Mesothelial cell of epicardium (in vitro differentiated cells): ENCODE measurements around the gene AIF1. TPM values are rescaled to one million over a fixed set of nuclear protein-coding genes. Genes with fewer than 3 reads are reported as not detected.

Experiments
- DNase-seq, 2 experiments: peaks; one replicate each; pipeline ENCODE4 v3.0.0; 2021; ENCODE audit warnings: low spot score in 2 of 2; ENCODE audit not compliant: unreplicated experiment in 2 of 2
- H3K27ac Mint-ChIP-seq: 2 replicates; pipeline ENCODE4 v1.8.0; 2021; ENCODE audit warnings: mixed read lengths
- H3K27me3 Mint-ChIP-seq: 2 replicates; pipeline ENCODE4 v1.8.0; 2021; ENCODE audit warnings: low read depth, mixed read lengths
- H3K36me3 Mint-ChIP-seq: 2 replicates; pipeline ENCODE4 v1.8.0; 2021; ENCODE audit warnings: mixed read lengths
- H3K4me1 Mint-ChIP-seq: 2 replicates; pipeline ENCODE4 v1.8.0; 2021; ENCODE audit warnings: mixed read lengths
- H3K4me3 Mint-ChIP-seq: 2 replicates; pipeline ENCODE4 v1.8.0; 2021; ENCODE audit warnings: mild to moderate bottlenecking, moderate library complexity, mixed read lengths
- H3K9me3 Mint-ChIP-seq: 2 replicates; pipeline ENCODE4 v1.8.0; 2021; ENCODE audit warnings: mixed read lengths
- total RNA-seq: library from RNA; stranded (reverse); gene quantifications from 3 replicates; pipeline ENCODE4 v1.2.1, GENCODE V29; 2021
- TF ChIP-seq, protein P1 (sequence below): fragments of 200-600 bp; sonication (generic); IDR thresholded peaks from one replicate; pipeline ENCODE4 v1.5.0; 2021; ENCODE audit warnings: antibody characterized with exemption; ENCODE audit not compliant: unreplicated experiment

The AIF1 gene
- total RNA-seq, 1 donor from 2014 or later: 6.0 TPM

DNA sequence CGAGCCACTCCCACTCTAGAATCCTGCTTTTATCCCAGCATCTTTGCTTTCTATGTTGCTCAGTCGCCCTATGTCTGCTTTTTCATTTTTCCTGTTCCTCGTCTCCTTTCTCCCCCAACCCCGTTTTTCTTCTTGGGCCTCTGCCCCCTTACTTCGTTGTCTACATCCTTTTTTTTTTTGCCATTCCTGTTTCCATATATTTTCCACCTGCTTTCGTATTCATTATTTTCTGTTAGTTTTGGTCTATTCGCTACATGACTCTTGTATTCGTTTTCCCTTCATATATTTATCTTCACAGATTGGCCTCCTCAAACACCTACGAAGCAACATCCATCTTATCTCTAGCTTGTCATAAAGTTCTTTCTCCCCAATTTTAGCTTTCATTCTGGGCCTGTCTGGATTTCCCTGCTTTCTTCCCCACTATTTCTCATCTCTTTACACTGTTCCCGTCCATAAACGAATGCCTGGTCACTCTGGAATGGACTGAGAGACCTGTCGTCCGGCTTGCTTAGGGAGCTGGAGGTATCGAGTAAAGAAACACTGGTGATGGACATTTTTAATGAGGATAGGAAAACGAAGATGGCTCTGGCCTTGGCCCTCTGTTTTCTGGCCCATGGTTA is 6.4 kb downstream of the AIF1 start:
- peak overlapping the region; percentile 81 for H3K4me3 Mint-ChIP-seq
- peaks cover 22% of the 10 kb centered on the region for H3K36me3 Mint-ChIP-seq
- no peaks in the 10 kb centered on the region for H3K27me3 Mint-ChIP-seq
- TF ChIP-seq, protein P1, sequence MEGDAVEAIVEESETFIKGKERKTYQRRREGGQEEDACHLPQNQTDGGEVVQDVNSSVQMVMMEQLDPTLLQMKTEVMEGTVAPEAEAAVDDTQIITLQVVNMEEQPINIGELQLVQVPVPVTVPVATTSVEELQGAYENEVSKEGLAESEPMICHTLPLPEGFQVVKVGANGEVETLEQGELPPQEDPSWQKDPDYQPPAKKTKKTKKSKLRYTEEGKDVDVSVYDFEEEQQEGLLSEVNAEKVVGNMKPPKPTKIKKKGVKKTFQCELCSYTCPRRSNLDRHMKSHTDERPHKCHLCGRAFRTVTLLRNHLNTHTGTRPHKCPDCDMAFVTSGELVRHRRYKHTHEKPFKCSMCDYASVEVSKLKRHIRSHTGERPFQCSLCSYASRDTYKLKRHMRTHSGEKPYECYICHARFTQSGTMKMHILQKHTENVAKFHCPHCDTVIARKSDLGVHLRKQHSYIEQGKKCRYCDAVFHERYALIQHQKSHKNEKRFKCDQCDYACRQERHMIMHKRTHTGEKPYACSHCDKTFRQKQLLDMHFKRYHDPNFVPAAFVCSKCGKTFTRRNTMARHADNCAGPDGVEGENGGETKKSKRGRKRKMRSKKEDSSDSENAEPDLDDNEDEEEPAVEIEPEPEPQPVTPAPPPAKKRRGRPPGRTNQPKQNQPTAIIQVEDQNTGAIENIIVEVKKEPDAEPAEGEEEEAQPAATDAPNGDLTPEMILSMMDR: no peak
- H3K4me1 Mint-ChIP-seq: peaks cover 24% of the 10 kb centered on the region
- no peak for DNase-seq
- H3K27ac Mint-ChIP-seq: peak overlapping the region; percentile 95
- no peaks in the 10 kb centered on the region for H3K9me3 Mint-ChIP-seq

DNA sequence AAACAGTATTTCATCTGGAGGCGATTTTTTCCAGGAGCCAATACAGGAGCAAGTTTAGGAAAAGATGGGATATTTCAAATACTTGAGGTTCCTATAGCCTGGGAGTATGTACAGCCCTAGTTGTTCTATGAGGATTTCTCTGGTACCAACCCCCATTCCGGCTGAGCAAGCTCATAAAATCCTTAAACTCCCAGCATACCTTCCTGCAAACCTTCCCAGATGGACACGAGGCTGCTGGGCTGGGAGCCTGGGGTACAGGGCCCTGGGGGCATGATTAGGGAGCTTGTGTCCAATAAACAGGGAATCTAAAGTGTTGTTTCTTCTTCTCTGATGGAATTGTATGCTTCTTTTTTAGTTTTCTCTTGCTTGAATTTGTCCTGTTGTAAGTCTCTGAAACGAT is 7.0 kb downstream of the AIF1 start:
- no peak for DNase-seq
- TF ChIP-seq, protein P1: no peak
- H3K27ac Mint-ChIP-seq: peak overlapping the region; percentile 95
- peaks cover 25% of the 10 kb centered on the region for H3K36me3 Mint-ChIP-seq
- H3K4me3 Mint-ChIP-seq: peak overlapping the region; percentile 81
- no peaks in the 10 kb centered on the region for H3K27me3 Mint-ChIP-seq
- H3K4me1 Mint-ChIP-seq: peaks cover 24% of the 10 kb centered on the region
- H3K9me3 Mint-ChIP-seq: no peaks in the 10 kb centered on the region

DNA sequence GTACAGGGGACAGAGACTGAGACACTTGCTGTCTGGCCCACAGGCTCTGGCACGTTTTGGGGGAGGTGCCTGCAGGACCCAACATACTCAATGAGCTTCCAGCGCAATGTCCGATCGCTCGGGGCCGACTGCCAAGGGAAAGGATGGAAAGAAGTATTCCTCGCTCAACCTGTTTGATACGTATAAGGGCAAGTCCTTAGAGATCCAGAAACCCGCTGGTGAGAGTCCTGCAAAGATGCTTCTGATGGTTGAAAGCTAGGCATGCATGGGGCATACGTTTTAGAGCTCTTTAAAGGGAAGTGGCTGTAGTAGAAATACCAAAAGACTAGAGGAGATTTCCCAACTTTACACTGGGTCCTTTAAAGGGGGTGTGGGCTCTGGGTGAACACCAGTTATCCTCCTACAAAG is 7.7 kb downstream of the AIF1 start:
- H3K36me3 Mint-ChIP-seq: peaks cover 31% of the 10 kb centered on the region
- H3K27ac Mint-ChIP-seq: peak overlapping the region; percentile 95
- peaks cover 24% of the 10 kb centered on the region for H3K4me1 Mint-ChIP-seq
- no peak for DNase-seq
- H3K4me3 Mint-ChIP-seq: peak overlapping the region; percentile 81
- TF ChIP-seq, protein P1: no peak
- H3K9me3 Mint-ChIP-seq: no peaks in the 10 kb centered on the region
- no peaks in the 10 kb centered on the region for H3K27me3 Mint-ChIP-seq

DNA sequence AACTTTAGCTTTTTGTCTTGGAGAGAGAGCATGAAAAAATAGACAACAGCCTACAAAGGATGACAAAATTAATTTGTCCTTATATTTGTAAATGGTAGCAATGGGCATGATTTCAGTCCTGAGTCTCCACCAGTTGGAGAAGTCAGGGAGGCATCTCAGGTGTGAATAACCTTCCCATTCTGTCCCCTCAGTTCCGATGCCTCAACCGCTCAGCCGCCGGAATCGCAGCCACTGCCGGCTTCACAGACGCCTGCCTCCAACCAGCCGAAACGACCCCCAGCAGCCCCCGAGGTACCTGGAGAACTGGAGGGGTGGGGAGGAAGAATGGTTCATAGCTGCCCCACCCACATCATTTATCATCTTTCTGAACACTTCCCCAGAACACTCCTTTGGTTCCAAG is 9.0 kb downstream of the AIF1 start:
- peaks cover 37% of the 10 kb centered on the region for H3K36me3 Mint-ChIP-seq
- H3K4me3 Mint-ChIP-seq: no peak overlapping the region

DNA sequence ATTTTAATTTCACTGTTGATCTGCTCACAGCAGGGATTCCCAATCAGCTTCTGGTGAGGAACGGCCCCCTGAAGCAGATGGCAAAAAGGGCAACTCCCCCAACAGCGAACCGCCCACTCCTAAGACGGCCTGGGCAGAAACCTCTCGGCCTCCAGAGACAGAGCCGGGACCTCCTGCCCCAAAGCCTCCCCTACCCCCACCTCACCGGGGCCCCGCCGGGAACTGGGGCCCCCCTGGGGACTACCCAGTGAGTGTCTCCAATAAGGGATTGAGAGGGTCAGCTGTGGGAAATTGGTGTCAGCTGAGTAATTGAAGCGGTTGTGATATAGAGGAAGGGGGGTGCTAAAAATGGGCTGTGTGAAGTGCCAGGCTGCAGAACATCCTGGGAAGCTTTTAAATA is 11.9 kb downstream of the AIF1 start:
- H3K27ac Mint-ChIP-seq: no peak overlapping the region
- DNase-seq: no peak
- H3K4me1 Mint-ChIP-seq: peaks cover 16% of the 10 kb centered on the region
- peaks cover 54% of the 10 kb centered on the region for H3K36me3 Mint-ChIP-seq
- no peak overlapping the region for H3K4me3 Mint-ChIP-seq
- H3K27me3 Mint-ChIP-seq: no peaks in the 10 kb centered on the region
- TF ChIP-seq, protein P1: no peak
- no peaks in the 10 kb centered on the region for H3K9me3 Mint-ChIP-seq

More for the DNA sequence above, 9.0 kb downstream of the AIF1 start:
- TF ChIP-seq, protein P1: no peak
- H3K9me3 Mint-ChIP-seq: no peaks in the 10 kb centered on the region
- H3K27me3 Mint-ChIP-seq: no peaks in the 10 kb centered on the region
- H3K4me1 Mint-ChIP-seq: peaks cover 24% of the 10 kb centered on the region
- H3K27ac Mint-ChIP-seq: peak overlapping the region; percentile 36
- no peak for DNase-seq
